ENCODE measurements around the gene PRAME. TPM values are rescaled to one million over a fixed set of nuclear protein-coding genes. Genes with fewer than 3 reads are reported as not detected.
"Not testable (repeated sequence)": the region's sequence is repeated elsewhere in the genome, so short reads cannot be mapped to it uniquely, and the experiment has no call there.

Gene PRAME
- total RNA-seq, 1 experiment from 2014 or later = 68.4 TPM

GRCh38 chr22:22533863-22534262 lies 25.2 kb downstream of the PRAME start:
- no peaks in the 10 kb centered on the region for H3K27me3 ChIP-seq (ENCODE audit: control insufficient read depth, insufficient read depth, low read length)
- no peak for ATAC-seq
- no peak overlapping the region for H3K27ac ChIP-seq (ENCODE audit: low read length)
- DNase-seq (ENCODE audit: low read depth, low spot score) = no peak
- no peaks in the 10 kb centered on the region for H3K4me1 ChIP-seq (ENCODE audit: control insufficient read depth, insufficient read depth, low read length)
- intact Hi-C loops (cut with micrococcal nuclease; ENCODE audit: unreplicated experiment) = no loop called here
- no peak overlapping the region for H3K4me3 ChIP-seq (ENCODE audit: low read depth in 2 of 2, low read length in 2 of 2)
- H3K9me3 ChIP-seq (ENCODE audit: control insufficient read depth, insufficient read depth, low read depth, low read length) = no peaks in the 10 kb centered on the region
- no TSS peak for BruUV-seq (replicated peaks)
- H3K36me3 ChIP-seq (ENCODE audit: control insufficient read depth, insufficient read depth, low read length) = no peaks in the 10 kb centered on the region
- ChIA-PET CTCF (interaction anchor here (0.6 kb wide), 1 partner anchor 155 kb away, joined by 7 read pairs; no protein-coding TSS in a partner anchor), POLR2A (no interaction called here)
- in situ Hi-C loops (cut with HindIII; ENCODE audit: low pct_unique_long_range_greater_than_20kb, low sequenced_read_pairs) = no loop called here
- no peak for TF ChIP-seq TCF7L2 (IDR thresholded peaks at IDR 0.05; ENCODE audit: low read depth, low read length)
- TF ChIP-seq, protein P1, sequence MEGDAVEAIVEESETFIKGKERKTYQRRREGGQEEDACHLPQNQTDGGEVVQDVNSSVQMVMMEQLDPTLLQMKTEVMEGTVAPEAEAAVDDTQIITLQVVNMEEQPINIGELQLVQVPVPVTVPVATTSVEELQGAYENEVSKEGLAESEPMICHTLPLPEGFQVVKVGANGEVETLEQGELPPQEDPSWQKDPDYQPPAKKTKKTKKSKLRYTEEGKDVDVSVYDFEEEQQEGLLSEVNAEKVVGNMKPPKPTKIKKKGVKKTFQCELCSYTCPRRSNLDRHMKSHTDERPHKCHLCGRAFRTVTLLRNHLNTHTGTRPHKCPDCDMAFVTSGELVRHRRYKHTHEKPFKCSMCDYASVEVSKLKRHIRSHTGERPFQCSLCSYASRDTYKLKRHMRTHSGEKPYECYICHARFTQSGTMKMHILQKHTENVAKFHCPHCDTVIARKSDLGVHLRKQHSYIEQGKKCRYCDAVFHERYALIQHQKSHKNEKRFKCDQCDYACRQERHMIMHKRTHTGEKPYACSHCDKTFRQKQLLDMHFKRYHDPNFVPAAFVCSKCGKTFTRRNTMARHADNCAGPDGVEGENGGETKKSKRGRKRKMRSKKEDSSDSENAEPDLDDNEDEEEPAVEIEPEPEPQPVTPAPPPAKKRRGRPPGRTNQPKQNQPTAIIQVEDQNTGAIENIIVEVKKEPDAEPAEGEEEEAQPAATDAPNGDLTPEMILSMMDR (IDR thresholded peaks at IDR 0.05) = no peak

DNA sequence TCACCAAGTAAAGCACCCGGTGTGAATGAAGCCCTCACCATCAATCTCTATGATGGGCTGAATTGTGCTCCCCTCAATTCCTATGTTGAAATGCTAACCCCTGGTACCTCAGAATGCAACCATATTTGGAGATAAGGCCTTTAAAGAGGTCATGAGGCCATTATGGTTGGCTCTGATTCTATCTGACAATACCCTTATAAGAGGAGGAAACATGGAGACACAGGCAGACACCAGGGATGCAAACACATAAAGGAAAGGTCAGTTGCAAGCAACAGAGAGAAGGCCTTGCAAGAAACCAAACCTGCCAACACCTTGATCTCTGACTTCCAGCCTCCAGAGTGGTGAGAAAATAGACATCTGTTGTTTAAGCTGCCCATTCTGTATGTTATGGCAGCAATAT lies 25.6 kb downstream of the PRAME start:
- H3K4me1 ChIP-seq (ENCODE audit: control insufficient read depth, insufficient read depth, low read length) = no peaks in the 10 kb centered on the region
- H3K9me3 ChIP-seq (ENCODE audit: control insufficient read depth, insufficient read depth, low read depth, low read length) = no peaks in the 10 kb centered on the region
- in situ Hi-C loops (cut with HindIII; ENCODE audit: low pct_unique_long_range_greater_than_20kb, low sequenced_read_pairs) = no loop called here
- intact Hi-C loops (cut with micrococcal nuclease; ENCODE audit: unreplicated experiment) = no loop called here
- H3K36me3 ChIP-seq (ENCODE audit: control insufficient read depth, insufficient read depth, low read length) = no peaks in the 10 kb centered on the region
- H3K27ac ChIP-seq (ENCODE audit: low read length) = no peak overlapping the region
- POLR2A ChIA-PET = no interaction called here
- no peak overlapping the region for H3K4me3 ChIP-seq (ENCODE audit: low read depth in 2 of 2, low read length in 2 of 2)
- no peaks in the 10 kb centered on the region for H3K27me3 ChIP-seq (ENCODE audit: control insufficient read depth, insufficient read depth, low read length)
- TF ChIP-seq POLR2AphosphoS5 (IDR thresholded peaks at IDR 0.05; ENCODE audit: low read depth, low read length) = no peak
- TF ChIP-seq, protein P1 (IDR thresholded peaks at IDR 0.05) = no peak
- TF ChIP-seq SIN3A (IDR thresholded peaks at IDR 0.05; ENCODE audit: borderline replicate concordance, insufficient read depth, low read depth, low read length) = no peak
- TF ChIP-seq, protein P2, sequence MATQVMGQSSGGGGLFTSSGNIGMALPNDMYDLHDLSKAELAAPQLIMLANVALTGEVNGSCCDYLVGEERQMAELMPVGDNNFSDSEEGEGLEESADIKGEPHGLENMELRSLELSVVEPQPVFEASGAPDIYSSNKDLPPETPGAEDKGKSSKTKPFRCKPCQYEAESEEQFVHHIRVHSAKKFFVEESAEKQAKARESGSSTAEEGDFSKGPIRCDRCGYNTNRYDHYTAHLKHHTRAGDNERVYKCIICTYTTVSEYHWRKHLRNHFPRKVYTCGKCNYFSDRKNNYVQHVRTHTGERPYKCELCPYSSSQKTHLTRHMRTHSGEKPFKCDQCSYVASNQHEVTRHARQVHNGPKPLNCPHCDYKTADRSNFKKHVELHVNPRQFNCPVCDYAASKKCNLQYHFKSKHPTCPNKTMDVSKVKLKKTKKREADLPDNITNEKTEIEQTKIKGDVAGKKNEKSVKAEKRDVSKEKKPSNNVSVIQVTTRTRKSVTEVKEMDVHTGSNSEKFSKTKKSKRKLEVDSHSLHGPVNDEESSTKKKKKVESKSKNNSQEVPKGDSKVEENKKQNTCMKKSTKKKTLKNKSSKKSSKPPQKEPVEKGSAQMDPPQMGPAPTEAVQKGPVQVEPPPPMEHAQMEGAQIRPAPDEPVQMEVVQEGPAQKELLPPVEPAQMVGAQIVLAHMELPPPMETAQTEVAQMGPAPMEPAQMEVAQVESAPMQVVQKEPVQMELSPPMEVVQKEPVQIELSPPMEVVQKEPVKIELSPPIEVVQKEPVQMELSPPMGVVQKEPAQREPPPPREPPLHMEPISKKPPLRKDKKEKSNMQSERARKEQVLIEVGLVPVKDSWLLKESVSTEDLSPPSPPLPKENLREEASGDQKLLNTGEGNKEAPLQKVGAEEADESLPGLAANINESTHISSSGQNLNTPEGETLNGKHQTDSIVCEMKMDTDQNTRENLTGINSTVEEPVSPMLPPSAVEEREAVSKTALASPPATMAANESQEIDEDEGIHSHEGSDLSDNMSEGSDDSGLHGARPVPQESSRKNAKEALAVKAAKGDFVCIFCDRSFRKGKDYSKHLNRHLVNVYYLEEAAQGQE (IDR thresholded peaks at IDR 0.05; ENCODE audit: insufficient read depth in 1 of 2, low read depth in 2 of 2, low read length in 1 of 2) = no peak
- no peak for TF ChIP-seq TCF7L2 (IDR thresholded peaks at IDR 0.05; ENCODE audit: low read depth, low read length)
- CTCF ChIA-PET = interaction anchor here (0.5 kb wide), 1 partner anchor 43 kb away, joined by 3 read pairs; no protein-coding TSS in a partner anchor
- no peak for DNase-seq (ENCODE audit: low read depth, low spot score)
- no peak for ATAC-seq
- no TSS peak for BruUV-seq (replicated peaks)

DNA sequence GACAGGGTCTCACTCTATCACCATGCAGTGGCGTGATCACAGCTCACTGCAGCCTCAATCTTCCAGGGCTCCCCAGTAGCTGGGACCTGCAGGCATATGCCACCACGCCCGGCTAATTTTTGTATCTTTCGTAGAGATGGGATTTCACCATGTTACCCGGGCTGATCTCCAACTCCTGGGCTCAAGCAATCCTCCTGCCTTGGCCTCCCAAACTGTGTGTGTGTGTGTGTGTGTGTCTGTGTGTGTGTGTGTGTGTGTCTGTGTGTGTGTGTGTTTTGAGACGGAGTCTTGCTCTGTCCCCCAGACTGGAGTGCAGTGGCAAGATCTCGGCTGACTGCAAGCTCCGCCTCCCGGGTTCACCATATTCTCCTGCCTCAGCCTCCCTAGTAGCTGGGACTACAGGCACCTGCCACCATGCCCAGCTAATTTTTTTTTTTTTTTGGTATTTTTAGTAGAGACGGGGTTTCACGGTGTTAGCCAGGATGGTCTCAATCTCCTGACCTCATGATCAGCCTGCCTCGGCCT lies 26.5 kb downstream of the PRAME start:
- H3K9me3 ChIP-seq (ENCODE audit: control insufficient read depth, insufficient read depth, low read depth, low read length); H3K4me3 ChIP-seq (ENCODE audit: low read depth in 2 of 2, low read length in 2 of 2); H3K27ac ChIP-seq (ENCODE audit: low read length); BruUV-seq (replicated peaks); intact Hi-C loops (cut with micrococcal nuclease; ENCODE audit: unreplicated experiment); H3K36me3 ChIP-seq (ENCODE audit: control insufficient read depth, insufficient read depth, low read length); ATAC-seq; in situ Hi-C loops (cut with HindIII; ENCODE audit: low pct_unique_long_range_greater_than_20kb, low sequenced_read_pairs); POLR2A ChIA-PET; H3K4me1 ChIP-seq (ENCODE audit: control insufficient read depth, insufficient read depth, low read length); DNase-seq (ENCODE audit: low read depth, low spot score); H3K27me3 ChIP-seq (ENCODE audit: control insufficient read depth, insufficient read depth, low read length): not testable (repeated sequence)
- CTCF ChIA-PET = interaction anchor here (0.5 to 0.6 kb wide), 2 partner anchors 26 to 44 kb away, joined by 3 read pairs; no protein-coding TSS in a partner anchor

Data from Panc1 (cell line).